Activated CD4-positive, alpha-beta memory T cell treated with anti-CD3 and anti-CD28 coated beads for 36 hours (primary cell): ENCODE measurements around the gene GULP1. TPM values are rescaled to one million over a fixed set of nuclear protein-coding genes. Genes with fewer than 3 reads are reported as not detected.
A peak's percentile ranks its signal among the peaks of the same experiment; 100 is the strongest.
"Not testable (repeated sequence)": the region's sequence is repeated elsewhere in the genome, so short reads cannot be mapped to it uniquely, and the experiment has no call there.

Experiments used
- CTCF ChIA-PET: fragments of 350-600 bp; sonication (Branson Sonifier 250); formaldehyde crosslinking; loops from one replicate; lab custom pipeline; 2021; ENCODE audit warnings: antibody characterized with exemption, inconsistent platforms; lab: Charles Lee
- POLR2A ChIA-PET: fragments of 350-600 bp; sonication (Branson Sonifier 250); formaldehyde crosslinking; loops from one replicate; lab custom pipeline; 2021; ENCODE audit warnings: antibody characterized with exemption; lab: Charles Lee
- DNase-seq: peaks from one replicate; pipeline ENCODE4 v3.0.0-alpha.2; 2020
- H3K27ac Mint-ChIP-seq: one replicate; pipeline ENCODE4 v1.8.0; 2021; ENCODE audit warnings: mixed read lengths
- H3K27me3 Mint-ChIP-seq: one replicate; pipeline ENCODE4 v1.8.0; 2021; ENCODE audit warnings: mixed read lengths
- H3K36me3 Mint-ChIP-seq: one replicate; pipeline ENCODE4 v1.8.0; 2021; ENCODE audit warnings: mixed read lengths
- H3K4me1 Mint-ChIP-seq: one replicate; pipeline ENCODE4 v1.8.0; 2021; ENCODE audit warnings: low read depth, mixed read lengths
- H3K4me3 Mint-ChIP-seq: one replicate; pipeline ENCODE4 v1.8.0; 2021; ENCODE audit warnings: mild to moderate bottlenecking, mixed read lengths
- H3K9me3 Mint-ChIP-seq: one replicate; pipeline ENCODE4 v1.8.0; 2021; ENCODE audit warnings: mixed read lengths
- intact Hi-C: fragments of 100-400 bp; cut with micrococcal nuclease; formaldehyde crosslinking; loops from one replicate; pipeline ENCODE4 v1.15.1; 2023
- total RNA-seq, 2 experiments: library from RNA; stranded (reverse); gene quantifications; one replicate each; pipeline ENCODE4 v1.2.3, GENCODE V29; 2021

The GULP1 gene
- total RNA-seq, 2 experiments from 2014 or later, result not detected

DNA sequence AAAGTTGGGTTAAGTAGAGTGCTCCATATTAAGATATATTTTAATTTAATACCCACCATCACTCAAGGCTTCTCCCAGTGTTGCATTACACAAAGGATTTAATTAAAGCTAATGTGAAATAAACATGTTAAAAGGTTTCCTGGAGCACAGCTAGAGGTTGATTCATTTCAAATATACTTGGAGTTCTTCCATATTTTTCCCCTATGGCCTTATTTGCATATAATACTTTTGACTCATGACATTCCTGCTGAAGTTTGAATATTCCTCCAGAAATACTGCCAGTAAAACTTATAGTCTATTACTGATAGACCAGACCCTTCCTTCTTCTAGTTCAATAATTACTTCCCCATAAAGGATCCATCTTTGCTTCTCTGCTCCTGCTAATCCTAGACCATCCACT lies 227.5 kb downstream of the GULP1 start:
- no peak for DNase-seq
- no peak overlapping the region for H3K4me3 Mint-ChIP-seq
- CTCF ChIA-PET, result interaction anchor here (0.6 kb wide), 1 partner anchor 1052 kb away, joined by 4 read pairs; no protein-coding TSS in a partner anchor
- H3K9me3 Mint-ChIP-seq, result no peaks in the 10 kb centered on the region
- H3K27me3 Mint-ChIP-seq, result peaks cover 5% of the 10 kb centered on the region
- H3K36me3 Mint-ChIP-seq, result no peaks in the 10 kb centered on the region
- intact Hi-C loops, result no loop called here
- no peaks in the 10 kb centered on the region for H3K4me1 Mint-ChIP-seq
- POLR2A ChIA-PET, result no interaction called here
- H3K27ac Mint-ChIP-seq, result no peak overlapping the region

DNA sequence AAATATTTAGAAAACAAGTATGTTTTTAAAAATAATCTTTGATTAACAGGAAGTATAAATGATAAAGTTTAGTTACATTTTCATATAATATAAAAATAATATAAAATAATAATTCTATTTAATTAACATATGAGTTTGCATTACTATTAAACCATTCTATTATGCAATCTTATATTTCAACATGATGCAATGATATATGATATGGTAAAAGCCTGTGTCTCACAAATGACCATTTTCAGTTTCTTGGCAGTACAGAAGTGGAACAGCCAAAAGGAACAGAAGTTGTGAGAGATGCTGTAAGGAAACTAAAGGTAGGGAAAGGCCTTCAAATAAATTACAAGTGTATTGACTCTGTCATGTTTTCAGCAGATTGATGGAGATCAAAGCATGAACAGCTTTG lies 230.8 kb downstream of the GULP1 start:
- no peaks in the 10 kb centered on the region for H3K36me3 Mint-ChIP-seq
- POLR2A ChIA-PET, result no interaction called here
- no peak for DNase-seq
- H3K27ac Mint-ChIP-seq, result no peak overlapping the region
- H3K4me3 Mint-ChIP-seq, result no peak overlapping the region
- no peaks in the 10 kb centered on the region for H3K9me3 Mint-ChIP-seq
- intact Hi-C loops, result loop anchor here (10.0 kb wide), 2 partner anchors 572 to 822 kb away; no protein-coding TSS in a partner anchor
- H3K4me1 Mint-ChIP-seq, result no peaks in the 10 kb centered on the region
- CTCF ChIA-PET, result interaction anchor here (1.0 to 3.5 kb wide), 2 partner anchors 461 to 890 kb away, joined by 9 to 18 read pairs; no protein-coding TSS in a partner anchor
- peaks cover 5% of the 10 kb centered on the region for H3K27me3 Mint-ChIP-seq

DNA sequence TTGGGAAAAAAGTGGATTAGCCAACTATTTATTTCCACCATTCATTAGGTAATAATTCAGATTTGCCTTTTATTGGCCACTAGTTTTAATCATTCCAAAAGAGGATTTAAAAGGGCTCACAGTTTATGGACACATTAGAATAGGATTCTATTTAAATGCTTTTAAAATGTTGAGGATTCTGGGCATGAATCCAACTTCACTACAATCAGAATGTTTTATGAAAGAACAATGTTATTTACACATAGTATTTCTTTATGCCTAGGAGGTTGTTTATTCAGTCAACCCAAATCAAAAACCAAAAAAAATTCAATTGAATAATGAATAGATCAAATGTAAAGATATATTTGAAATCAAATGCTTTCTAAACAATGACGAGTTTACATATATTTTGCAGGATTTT lies 232.2 kb downstream of the GULP1 start:
- CTCF ChIA-PET, result interaction anchor here (0.6 to 3.5 kb wide), 12 partner anchors 18 to 1173 kb away, joined by 3 to 18 read pairs (median 3); no protein-coding TSS in a partner anchor
- H3K27ac Mint-ChIP-seq, result no peak overlapping the region
- POLR2A ChIA-PET, result no interaction called here
- no peaks in the 10 kb centered on the region for H3K36me3 Mint-ChIP-seq
- no peaks in the 10 kb centered on the region for H3K4me1 Mint-ChIP-seq
- DNase-seq, result no peak
- peaks cover 3% of the 10 kb centered on the region for H3K27me3 Mint-ChIP-seq
- no peaks in the 10 kb centered on the region for H3K9me3 Mint-ChIP-seq
- intact Hi-C loops, result loop anchor here (1.0 to 10.0 kb wide), 6 partner anchors 455 to 888 kb away; no protein-coding TSS in a partner anchor
- H3K4me3 Mint-ChIP-seq, result no peak overlapping the region

DNA sequence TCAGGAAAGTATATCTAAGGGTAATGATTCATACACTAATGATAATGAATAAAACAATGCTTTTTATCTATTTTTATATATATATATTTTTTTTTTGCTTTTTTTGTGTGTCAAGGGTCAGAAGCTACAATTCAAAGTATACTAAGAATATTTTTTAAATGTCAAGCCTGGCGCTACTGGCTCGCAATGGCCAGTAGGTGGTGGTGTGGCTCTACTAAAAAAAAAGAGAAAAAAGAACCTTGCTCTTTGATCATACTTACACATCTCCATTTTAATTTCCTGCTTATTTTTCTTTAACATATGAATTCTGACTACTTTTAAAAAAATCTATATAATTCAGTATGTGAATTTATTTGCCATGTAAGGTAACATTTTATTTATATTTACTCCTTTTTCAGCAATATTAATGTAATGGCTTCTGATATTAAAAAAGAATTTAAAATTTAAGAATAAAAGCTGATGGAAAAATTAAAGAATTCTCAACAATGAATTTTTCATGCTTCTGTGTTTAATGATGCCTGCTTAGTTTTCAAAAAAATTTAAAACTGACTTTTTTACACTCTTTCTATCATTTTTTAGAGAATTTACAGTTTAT lies 232.9 kb downstream of the GULP1 start:
- DNase-seq, result peak; percentile 22
- H3K27me3 Mint-ChIP-seq, result peaks cover 3% of the 10 kb centered on the region
- intact Hi-C loops, result loop anchor here (1.0 to 10.0 kb wide), 6 partner anchors 454 to 888 kb away; no protein-coding TSS in a partner anchor
- no peaks in the 10 kb centered on the region for H3K36me3 Mint-ChIP-seq
- no peaks in the 10 kb centered on the region for H3K4me1 Mint-ChIP-seq
- POLR2A ChIA-PET, result no interaction called here
- CTCF ChIA-PET, result interaction anchor here (0.6 to 3.5 kb wide), 17 partner anchors 17 to 1172 kb away, joined by 3 to 18 read pairs (median 3); partner anchors contain the start of gene COL5A2
- no peaks in the 10 kb centered on the region for H3K9me3 Mint-ChIP-seq
- no peak overlapping the region for H3K4me3 Mint-ChIP-seq
- H3K27ac Mint-ChIP-seq, result no peak overlapping the region

DNA sequence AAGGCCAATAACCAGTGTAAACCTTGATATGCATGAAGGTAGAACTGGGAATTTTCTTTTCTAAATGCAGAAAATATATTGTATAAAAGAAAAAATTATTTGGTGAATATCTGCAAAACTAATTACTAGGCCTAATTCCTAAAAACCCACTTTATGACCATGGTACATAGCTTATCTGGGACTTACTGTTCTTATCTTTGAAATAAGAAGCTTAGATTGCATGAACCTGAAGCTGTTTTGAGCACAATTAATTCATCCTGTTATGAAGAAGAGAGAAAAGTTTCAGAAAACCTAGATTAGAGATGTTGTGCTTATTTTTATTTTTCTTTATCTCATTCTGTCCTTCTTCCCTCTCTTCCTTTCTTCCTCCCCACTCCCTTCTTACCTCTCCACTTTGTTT lies 235.0 kb downstream of the GULP1 start:
- Mint-ChIP-seq H3K27ac (no peak overlapping the region), H3K4me3 (no peak overlapping the region), H3K4me1 (no peaks in the 10 kb centered on the region), H3K27me3 (no peaks in the 10 kb centered on the region), H3K9me3 (no peaks in the 10 kb centered on the region), H3K36me3 (no peaks in the 10 kb centered on the region)
- intact Hi-C loops, result loop anchor here (10.0 kb wide), 2 partner anchors 568 to 818 kb away; no protein-coding TSS in a partner anchor
- CTCF ChIA-PET, result interaction anchor here (0.6 kb wide), 1 partner anchor 803 kb away, joined by 3 read pairs; no protein-coding TSS in a partner anchor
- no peak for DNase-seq
- POLR2A ChIA-PET, result no interaction called here

DNA sequence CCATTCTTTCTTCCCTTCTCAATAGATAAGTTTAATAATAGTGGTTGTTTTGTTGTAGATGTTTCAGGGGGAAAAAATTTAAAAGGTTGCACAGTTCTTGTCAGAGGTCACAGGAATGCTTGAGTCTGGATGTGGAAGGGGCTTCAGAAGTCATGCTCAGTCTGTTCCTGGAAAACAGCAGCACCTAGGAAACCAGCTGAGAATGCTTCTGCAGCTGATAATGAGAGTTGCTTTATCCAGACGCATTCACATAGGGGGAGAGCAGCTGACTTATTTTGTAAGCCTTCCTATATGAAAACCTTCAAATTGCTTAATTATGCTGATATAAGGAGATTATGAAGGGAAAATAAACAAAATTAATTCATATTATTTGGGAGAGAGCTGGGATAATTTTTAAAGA lies 235.5 kb downstream of the GULP1 start:
- ChIA-PET CTCF (no interaction called here), POLR2A (no interaction called here)
- intact Hi-C loops, result loop anchor here (10.0 kb wide), 2 partner anchors 568 to 818 kb away; no protein-coding TSS in a partner anchor
- Mint-ChIP-seq H3K4me3 (no peak overlapping the region), H3K4me1 (no peaks in the 10 kb centered on the region), H3K36me3 (no peaks in the 10 kb centered on the region), H3K27ac (no peak overlapping the region), H3K27me3 (no peaks in the 10 kb centered on the region), H3K9me3 (no peaks in the 10 kb centered on the region)
- no peak for DNase-seq

DNA sequence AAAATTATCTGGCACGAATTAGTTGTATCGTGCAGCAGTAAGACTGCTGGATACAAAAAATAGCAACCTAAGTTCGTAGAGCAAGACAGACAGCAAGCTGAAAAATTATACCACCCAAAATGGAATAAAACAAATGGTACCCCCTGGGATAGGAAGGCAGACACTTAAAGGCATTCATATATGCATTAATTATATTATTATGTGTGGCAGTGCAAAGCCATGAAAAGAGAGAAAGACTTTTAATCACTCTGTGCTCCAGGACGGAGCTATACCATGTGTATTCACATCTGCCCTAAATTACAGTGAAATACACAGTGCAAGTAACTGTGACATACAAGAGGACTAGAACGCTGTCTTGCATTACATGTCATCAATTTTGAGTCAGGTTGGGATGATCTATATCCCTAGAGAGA lies 235.9 kb downstream of the GULP1 start:
- Mint-ChIP-seq H3K4me3 (no peak overlapping the region), H3K36me3 (no peaks in the 10 kb centered on the region), H3K27me3 (no peaks in the 10 kb centered on the region), H3K4me1 (no peaks in the 10 kb centered on the region), H3K27ac (no peak overlapping the region), H3K9me3 (no peaks in the 10 kb centered on the region)
- intact Hi-C loops, result loop anchor here (10.0 kb wide), 2 partner anchors 567 to 817 kb away; no protein-coding TSS in a partner anchor
- no peak for DNase-seq
- ChIA-PET POLR2A (no interaction called here), CTCF (no interaction called here)

DNA sequence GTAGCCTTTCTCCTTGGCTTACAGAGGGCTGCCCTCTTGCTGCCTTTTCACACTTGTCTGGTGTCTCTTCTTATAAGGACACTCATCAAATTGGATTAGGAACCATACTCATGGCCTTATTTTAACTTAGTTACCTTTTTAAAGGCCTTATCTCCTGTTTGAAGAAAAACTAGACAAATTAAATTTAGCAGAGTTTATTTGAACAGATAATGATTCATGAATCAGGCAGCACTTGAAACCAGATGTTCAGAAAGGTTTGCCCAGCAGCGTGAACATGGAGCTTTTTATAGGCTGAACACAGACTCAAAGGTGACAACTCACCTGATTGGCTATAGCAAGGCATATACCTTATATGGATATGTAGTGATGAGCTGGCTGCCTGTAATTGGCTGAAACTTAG lies 238.0 kb downstream of the GULP1 start:
- DNase-seq, result no peak
- POLR2A ChIA-PET, result no interaction called here
- CTCF ChIA-PET, result no interaction called here
- no peak overlapping the region for H3K4me3 Mint-ChIP-seq
- H3K36me3 Mint-ChIP-seq, result no peaks in the 10 kb centered on the region
- H3K27ac Mint-ChIP-seq, result no peak overlapping the region
- H3K27me3 Mint-ChIP-seq, result no peaks in the 10 kb centered on the region
- intact Hi-C loops, result loop anchor here (10.0 kb wide), 2 partner anchors 565 to 815 kb away; no protein-coding TSS in a partner anchor
- H3K9me3 Mint-ChIP-seq, result no peaks in the 10 kb centered on the region
- no peaks in the 10 kb centered on the region for H3K4me1 Mint-ChIP-seq

GRCh38 chr2:188534875-188535274 lies 243.2 kb downstream of the GULP1 start:
- Mint-ChIP-seq H3K27me3 (no peaks in the 10 kb centered on the region), H3K4me1 (no peaks in the 10 kb centered on the region), H3K27ac (no peak overlapping the region), H3K36me3 (no peaks in the 10 kb centered on the region), H3K4me3 (no peak overlapping the region), H3K9me3 (peaks cover 7% of the 10 kb centered on the region)
- ChIA-PET POLR2A (no interaction called here), CTCF (no interaction called here)
- intact Hi-C loops, result no loop called here
- DNase-seq, result no peak

GRCh38 chr2:188551671-188552070 lies 260.0 kb downstream of the GULP1 start:
- no peaks in the 10 kb centered on the region for H3K27me3 Mint-ChIP-seq
- no peak overlapping the region for H3K27ac Mint-ChIP-seq
- H3K4me3 Mint-ChIP-seq, result no peak overlapping the region
- CTCF ChIA-PET, result no interaction called here
- H3K4me1 Mint-ChIP-seq, result no peaks in the 10 kb centered on the region
- H3K36me3 Mint-ChIP-seq, result no peaks in the 10 kb centered on the region
- POLR2A ChIA-PET, result no interaction called here
- no peak for DNase-seq
- intact Hi-C loops, result no loop called here
- no peaks in the 10 kb centered on the region for H3K9me3 Mint-ChIP-seq

GRCh38 chr2:188557081-188557480 lies 265.4 kb downstream of the GULP1 start:
- POLR2A ChIA-PET, result no interaction called here
- CTCF ChIA-PET, result no interaction called here

GRCh38 chr2:188559455-188559854 lies 267.8 kb downstream of the GULP1 start:
- H3K27me3 Mint-ChIP-seq, intact Hi-C loops, CTCF ChIA-PET, H3K27ac Mint-ChIP-seq, H3K4me3 Mint-ChIP-seq, H3K36me3 Mint-ChIP-seq, DNase-seq, POLR2A ChIA-PET, H3K4me1 Mint-ChIP-seq: not testable (repeated sequence)
- H3K9me3 Mint-ChIP-seq, result peaks cover 19% of the 10 kb centered on the region

More at GRCh38 chr2:188557081-188557480, 265.4 kb downstream of the GULP1 start:
- Mint-ChIP-seq H3K4me3 (no peak overlapping the region), H3K27ac (no peak overlapping the region), H3K36me3 (no peaks in the 10 kb centered on the region), H3K27me3 (peaks cover 1% of the 10 kb centered on the region), H3K9me3 (peaks cover 19% of the 10 kb centered on the region), H3K4me1 (no peaks in the 10 kb centered on the region)
- DNase-seq, result no peak
- intact Hi-C loops, result no loop called here
